ENCODE data around the gene SEC14L6.

DNA sequence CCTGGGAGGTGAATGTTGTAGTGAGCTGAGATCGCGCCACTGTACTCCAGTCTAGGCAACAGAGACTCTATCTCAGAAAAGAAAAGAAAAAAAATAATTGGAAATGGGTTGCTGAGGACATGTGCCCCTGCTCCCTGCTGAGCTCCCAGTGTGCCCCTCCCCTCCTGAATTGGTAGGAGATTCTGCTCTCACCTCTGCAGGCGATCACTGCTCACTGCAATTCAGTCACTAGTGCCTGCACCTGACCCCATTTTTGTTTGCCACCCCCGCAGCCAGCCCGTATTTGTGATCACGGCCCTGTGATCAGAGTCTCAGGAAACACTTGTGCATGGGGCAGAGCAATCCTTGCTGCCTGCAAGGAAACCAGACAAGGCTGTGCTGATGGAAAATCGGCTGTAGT, 58.4 kb downstream of the SEC14L6 start:
- TF ChIP-seq POLR2A (IDR thresholded peaks at IDR 0.05) (no peak), CTCF (IDR thresholded peaks at IDR 0.05) (no peak)
